ENCODE measurements around the gene PALM2AKAP2.

GRCh38 chr9:109779711-109780452 is at the start of gene PALM2AKAP2:
- TF ChIP-seq CTCF (IDR thresholded peaks at IDR 0.05) (no peak), POLR2A (IDR thresholded peaks at IDR 0.05) (no peak)
